A549 (cell line): ENCODE data around the gene PPP1R9A. TPM values are rescaled to one million over a fixed set of nuclear protein-coding genes. Genes with fewer than 3 reads are reported as not detected.

Source experiments
- ATAC-seq, 2 experiments: fragments of 200-7000 bp in 1 of 2; fragments of >200 bp in 1 of 2; cut with Nextera tagmentation in 1 of 2; cut with Tn5 transposase in 1 of 2; 3 replicates each; pipeline versions ENCODE4 v1.8.0 to v1.9.1; 2018 to 2020; ENCODE audit warnings: mild to moderate bottlenecking in 1 of 2, moderate library complexity in 1 of 2
- CTCF ChIA-PET: fragments of 300-600 bp; sonication (Branson Sonifier 250); formaldehyde crosslinking; extraction: SDS; loops from one replicate; lab custom pipeline; 2021; ENCODE audit warnings: antibody characterized with exemption, inconsistent platforms; lab: Yijun Ruan, JAX
- POLR2A ChIA-PET: fragments of 350-600 bp; formaldehyde crosslinking; extraction: SDS; loops from one replicate; lab custom pipeline; 2021; ENCODE audit warnings: antibody characterized with exemption, inconsistent platforms; lab: Yijun Ruan, JAX
- DNase-seq, 2 experiments: peaks; one replicate each; pipeline versions ENCODE4 v3.0.0 to v3.0.0-alpha.2; 2011 to 2016; ENCODE audit warnings: low read depth in 1 of 2, low spot score in 1 of 2
- FAIRE-seq: peaks from 2 replicates; lab custom pipeline; 2011; peaks lifted over from hg19 to GRCh38; lab: Jason Lieb, UNC
- H3K27ac ChIP-seq, 2 experiments: fragments of >200 bp; sonication (Bioruptor Twin); formaldehyde crosslinking; 3 replicates each; pipeline ENCODE4 v1.5.1; 2016 to 2017
- H3K4me1 ChIP-seq: fragments of >200 bp; sonication (Bioruptor Twin); formaldehyde crosslinking; 3 replicates; pipeline ENCODE4 v1.6.1; 2016
- H3K4me2 ChIP-seq: fragments of >200 bp; sonication (Bioruptor Twin); formaldehyde crosslinking; 3 replicates; pipeline ENCODE4 v1.6.1; 2016
- H3K4me3 ChIP-seq: fragments of >200 bp; sonication (Bioruptor Twin); formaldehyde crosslinking; 3 replicates; pipeline ENCODE4 v1.5.1; 2016
- H3K9me3 ChIP-seq: fragments of >200 bp; sonication (Bioruptor Twin); formaldehyde crosslinking; 3 replicates; pipeline ENCODE4 v1.6.1; 2016
- CEBPB ChIP-seq, 2 experiments: fragments of >200 bp in 1 of 2; sonication (Bioruptor Twin) in 1 of 2; formaldehyde crosslinking in 1 of 2; IDR thresholded peaks; 2 replicates each; pipeline ENCODE4 v1.6.1; 2012 to 2016
- CHD2 ChIP-seq: fragments of 150-350 bp; IDR thresholded peaks from 2 replicates; pipeline ENCODE4 v1.6.1; 2014; ENCODE audit warnings: low read length; ENCODE audit not compliant: partially characterized antibody
- CHD4 ChIP-seq: fragments of 200-600 bp; sonication (generic); IDR thresholded peaks from 2 replicates; pipeline ENCODE4 v1.6.1; 2016; ENCODE audit warnings: antibody characterized with exemption, mild to moderate bottlenecking, borderline replicate concordance
- EP300 ChIP-seq, 2 experiments: fragments of >200 bp; sonication (Bioruptor Twin); formaldehyde crosslinking; IDR thresholded peaks; 2 replicates in 1 of 2; 3 replicates in 1 of 2; pipeline ENCODE4 v1.6.1; 2016 to 2017
- ESRRA ChIP-seq: fragments of 150-350 bp; IDR thresholded peaks from 2 replicates; pipeline ENCODE4 v1.6.1; 2014; ENCODE audit warnings: mild to moderate bottlenecking, low read length, borderline replicate concordance
- FOXS1 ChIP-seq: fragments of 250-450 bp; sonication (Bioruptor Pico); IDR thresholded peaks from 2 replicates; pipeline ENCODE4 v1.5.0; 2020; ENCODE audit warnings: mild to moderate bottlenecking, moderate library complexity
- GATA3 ChIP-seq: IDR thresholded peaks from 2 replicates; pipeline ENCODE4 v1.6.1; 2012; ENCODE audit warnings: borderline replicate concordance
- HDAC2 ChIP-seq: fragments of 200-600 bp; sonication (generic); IDR thresholded peaks from 2 replicates; pipeline ENCODE4 v1.6.1; 2016
- KDM1A ChIP-seq: fragments of 200-600 bp; sonication (generic); IDR thresholded peaks from 2 replicates; pipeline ENCODE4 v1.6.1; 2016; ENCODE audit warnings: low read depth, mild to moderate bottlenecking
- MAFK ChIP-seq: fragments of 450-650 bp; IDR thresholded peaks from 2 replicates; pipeline ENCODE4 v1.6.1; 2014; ENCODE audit not compliant: partially characterized antibody
- MAZ ChIP-seq: fragments of 150-350 bp; IDR thresholded peaks from 2 replicates; pipeline ENCODE4 v1.6.1; 2014; ENCODE audit warnings: antibody characterized with exemption, low read depth, low read length, borderline replicate concordance
- NFE2L2 ChIP-seq: fragments of 150-350 bp; conservative IDR thresholded peaks from 2 replicates; pipeline ENCODE4 v1.6.1; 2014; ENCODE audit warnings: low read length
- NR3C1 ChIP-seq: fragments of >200 bp; sonication (Bioruptor Twin); formaldehyde crosslinking; IDR thresholded peaks from 3 replicates; pipeline ENCODE4 v1.6.1; 2017
- RAD21 ChIP-seq, 2 experiments: fragments of >200 bp in 1 of 2; sonication (Bioruptor Twin) in 1 of 2; formaldehyde crosslinking in 1 of 2; IDR thresholded peaks in 1 of 2; conservative IDR thresholded peaks in 1 of 2; 2 replicates in 1 of 2; 3 replicates in 1 of 2; pipeline ENCODE4 v1.6.1; 2012 to 2018; ENCODE audit warnings: inconsistent platforms in 1 of 2
- RARB ChIP-seq: fragments of 250-450 bp; sonication (Bioruptor Pico); IDR thresholded peaks from 2 replicates; pipeline ENCODE4 v1.8.0; 2021; ENCODE audit warnings: mild to moderate bottlenecking, moderate library complexity
- SMC3 ChIP-seq: fragments of >200 bp; sonication (Bioruptor Twin); formaldehyde crosslinking; IDR thresholded peaks from 3 replicates; pipeline ENCODE4 v1.6.1; 2018; ENCODE audit warnings: inconsistent platforms
- SREBF2 ChIP-seq: fragments of 450-650 bp; IDR thresholded peaks from 2 replicates; pipeline ENCODE4 v1.6.1; 2014; ENCODE audit warnings: mild to moderate bottlenecking, moderate library complexity
- TFCP2L1 ChIP-seq: fragments of 250-450 bp; sonication (Bioruptor Pico); IDR thresholded peaks from 2 replicates; pipeline ENCODE4 v1.5.0; 2021; ENCODE audit warnings: mild to moderate bottlenecking
- ZSCAN20 ChIP-seq: fragments of 250-450 bp; sonication (Bioruptor Pico); IDR thresholded peaks from 2 replicates; pipeline ENCODE4 v1.8.0; 2022; ENCODE audit warnings: mild to moderate bottlenecking, moderate library complexity
- WGBS: methylation state at CpG from one replicate; pipeline ENCODE4 v1.1.6; 2017; ENCODE audit errors: missing lambda C conversion rate; 5-methylcytosine and 5-hydroxymethylcytosine counted together
- polyA plus RNA-seq, 4 experiments: library from polyadenylated mRNA; depleted of rRNA in 3 of 4; stranded (reverse); fragments of >200 nt; fragmentation: RNase III in 1 of 4; extraction: RNeasy Plus Mini Kit Qiagen cat#74134 plus additional on column Dnase treatment in 1 of 4; gene quantifications; 2 replicates in 3 of 4; 3 replicates in 1 of 4; pipeline ENCODE4 v1.2.3, GENCODE V29; 2011 to 2017
- TF ChIP-seq, protein P1 (sequence below): fragments of 250-450 bp; sonication (Bioruptor Pico); IDR thresholded peaks from 2 replicates; pipeline ENCODE4 v1.5.0; 2021; ENCODE audit warnings: mild to moderate bottlenecking, moderate library complexity, borderline replicate concordance
- TF ChIP-seq, protein P2 (sequence below): fragments of >200 bp; sonication (Bioruptor Twin); formaldehyde crosslinking; IDR thresholded peaks from 3 replicates; pipeline ENCODE4 v1.6.1; 2016
- TF ChIP-seq, protein P3 (sequence below): fragments of 150-350 bp; IDR thresholded peaks from 2 replicates; pipeline ENCODE4 v1.6.1; 2014; ENCODE audit warnings: low read depth, mild to moderate bottlenecking, low read length
- TF ChIP-seq, protein P4 (sequence below): fragments of >200 bp; sonication (Bioruptor Twin); formaldehyde crosslinking; IDR thresholded peaks from 3 replicates; pipeline ENCODE4 v1.5.1; 2016
- TF ChIP-seq, protein P5 (sequence below): fragments of 200-600 bp; sonication (generic); IDR thresholded peaks from 2 replicates; pipeline ENCODE4 v1.6.1; 2016; ENCODE audit warnings: antibody characterized with exemption, mild to moderate bottlenecking, moderate library complexity

Gene PPP1R9A
- polyA plus RNA-seq, 2 of the 4 experiments (the other 2 are of a cell fraction) = 5.0 to 18.7 TPM

DNA sequence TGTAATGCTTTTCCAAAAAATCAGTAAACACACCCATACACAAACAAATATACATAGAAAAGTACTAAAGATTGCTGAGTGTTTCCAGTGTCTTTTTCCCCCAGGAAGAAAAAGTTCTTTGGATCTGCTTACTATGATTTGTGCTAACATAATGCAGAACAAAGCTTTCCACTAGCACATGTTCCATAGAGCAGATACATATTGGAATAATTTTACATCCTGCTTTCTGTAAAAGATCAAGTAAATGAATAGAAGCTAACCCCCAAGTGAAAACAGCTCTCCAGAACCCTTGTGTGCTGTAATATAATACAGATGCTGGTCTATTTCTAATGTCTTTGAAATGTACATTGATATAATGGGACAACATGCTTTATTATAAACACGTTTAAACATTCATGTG is 291.5 kb downstream of the PPP1R9A start:
- H3K4me1 ChIP-seq = peaks cover 24% of the 10 kb centered on the region
- ATAC-seq = no peak
- CTCF ChIA-PET = interaction anchor here (0.9 to 2.0 kb wide), 6 partner anchors 27 to 753 kb away, joined by 3 to 8 read pairs (median 4); partner anchors contain the start of gene PON3
- 25% methylated on average over 1 of the region's 1 CpG for WGBS
- H3K4me2 ChIP-seq = no peak overlapping the region
- no peak for FAIRE-seq
- H3K4me3 ChIP-seq = no peak overlapping the region
- H3K9me3 ChIP-seq = no peaks in the 10 kb centered on the region
- H3K27ac ChIP-seq = no peak overlapping the region
- TF ChIP-seq HDAC2 (no peak), MAFK (no peak), RARB (CRISPR knock-in tag) (no peak), MAZ (no peak), KDM1A (no peak), GATA3 (no peak), CEBPB (IDR thresholded peaks at IDR 0.05) (no peak), CHD2 (no peak), TFCP2L1 (CRISPR knock-in tag) (no peak), NFE2L2 (no peak), SREBF2 (no peak), ZSCAN20 (CRISPR knock-in tag) (no peak), RAD21 (conservative IDR thresholded peaks at IDR 0.05 in 1 of 2, IDR thresholded peaks at IDR 0.05 in 1 of 2) (no peak), FOXS1 (CRISPR knock-in tag) (no peak), CHD4 (no peak)
- TF ChIP-seq, protein P1, sequence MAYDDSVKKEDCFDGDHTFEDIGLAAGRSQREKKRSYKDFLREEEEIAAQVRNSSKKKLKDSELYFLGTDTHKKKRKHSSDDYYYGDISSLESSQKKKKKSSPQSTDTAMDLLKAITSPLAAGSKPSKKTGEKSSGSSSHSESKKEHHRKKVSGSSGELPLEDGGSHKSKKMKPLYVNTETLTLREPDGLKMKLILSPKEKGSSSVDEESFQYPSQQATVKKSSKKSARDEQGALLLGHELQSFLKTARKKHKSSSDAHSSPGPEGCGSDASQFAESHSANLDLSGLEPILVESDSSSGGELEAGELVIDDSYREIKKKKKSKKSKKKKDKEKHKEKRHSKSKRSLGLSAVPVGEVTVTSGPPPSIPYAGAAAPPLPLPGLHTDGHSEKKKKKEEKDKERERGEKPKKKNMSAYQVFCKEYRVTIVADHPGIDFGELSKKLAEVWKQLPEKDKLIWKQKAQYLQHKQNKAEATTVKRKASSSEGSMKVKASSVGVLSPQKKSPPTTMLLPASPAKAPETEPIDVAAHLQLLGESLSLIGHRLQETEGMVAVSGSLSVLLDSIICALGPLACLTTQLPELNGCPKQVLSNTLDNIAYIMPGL (CRISPR knock-in tag) = no peak
- TF ChIP-seq, protein P2, sequence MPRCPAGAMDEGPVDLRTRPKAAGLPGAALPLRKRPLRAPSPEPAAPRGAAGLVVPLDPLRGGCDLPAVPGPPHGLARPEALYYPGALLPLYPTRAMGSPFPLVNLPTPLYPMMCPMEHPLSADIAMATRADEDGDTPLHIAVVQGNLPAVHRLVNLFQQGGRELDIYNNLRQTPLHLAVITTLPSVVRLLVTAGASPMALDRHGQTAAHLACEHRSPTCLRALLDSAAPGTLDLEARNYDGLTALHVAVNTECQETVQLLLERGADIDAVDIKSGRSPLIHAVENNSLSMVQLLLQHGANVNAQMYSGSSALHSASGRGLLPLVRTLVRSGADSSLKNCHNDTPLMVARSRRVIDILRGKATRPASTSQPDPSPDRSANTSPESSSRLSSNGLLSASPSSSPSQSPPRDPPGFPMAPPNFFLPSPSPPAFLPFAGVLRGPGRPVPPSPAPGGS = no peak
- TF ChIP-seq, protein P3, sequence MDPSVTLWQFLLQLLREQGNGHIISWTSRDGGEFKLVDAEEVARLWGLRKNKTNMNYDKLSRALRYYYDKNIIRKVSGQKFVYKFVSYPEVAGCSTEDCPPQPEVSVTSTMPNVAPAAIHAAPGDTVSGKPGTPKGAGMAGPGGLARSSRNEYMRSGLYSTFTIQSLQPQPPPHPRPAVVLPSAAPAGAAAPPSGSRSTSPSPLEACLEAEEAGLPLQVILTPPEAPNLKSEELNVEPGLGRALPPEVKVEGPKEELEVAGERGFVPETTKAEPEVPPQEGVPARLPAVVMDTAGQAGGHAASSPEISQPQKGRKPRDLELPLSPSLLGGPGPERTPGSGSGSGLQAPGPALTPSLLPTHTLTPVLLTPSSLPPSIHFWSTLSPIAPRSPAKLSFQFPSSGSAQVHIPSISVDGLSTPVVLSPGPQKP = no peak
- TF ChIP-seq, all 56 proteins: peak for 0
- no peak for DNase-seq
- POLR2A ChIA-PET = no interaction called here

DNA sequence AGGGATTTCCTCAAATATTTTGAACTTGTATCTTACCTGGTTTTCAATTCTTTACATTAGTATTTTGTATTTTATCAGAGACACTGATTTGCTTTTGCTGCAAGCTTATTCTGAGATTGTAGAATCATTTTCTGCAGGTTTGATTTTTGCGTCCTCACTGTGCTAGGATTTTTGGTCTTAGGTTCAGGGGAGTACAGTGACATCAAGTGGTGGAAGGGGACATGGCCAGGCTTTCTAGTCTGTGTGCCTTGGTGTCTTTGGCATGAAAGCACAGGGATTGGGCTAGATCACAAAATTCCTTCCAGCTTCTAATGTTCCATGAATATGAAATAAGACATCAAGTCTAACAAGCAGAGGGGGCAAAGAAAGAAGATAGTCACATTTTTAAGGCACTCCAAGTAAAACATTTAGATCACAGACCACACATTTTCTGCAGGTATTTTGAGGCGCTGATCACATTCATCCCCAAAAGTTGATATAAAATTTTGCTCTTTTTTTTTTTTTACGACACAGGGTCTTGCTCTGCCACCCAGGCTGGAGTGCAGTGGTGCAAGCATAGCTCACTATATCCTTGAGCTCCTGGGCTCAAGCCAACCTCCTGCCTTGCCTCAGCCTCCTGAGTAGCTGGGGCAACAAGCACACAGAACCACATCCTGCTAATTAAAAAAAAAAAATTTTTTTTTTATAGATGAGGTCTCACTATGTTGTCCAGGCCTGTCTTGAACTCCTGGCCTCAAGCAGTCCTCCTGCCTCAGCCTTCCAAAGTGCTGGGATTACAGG is 292.6 kb downstream of the PPP1R9A start:
- peak; percentile 40 to 80 for DNase-seq
- 63% methylated on average over 3 of the region's 3 CpGs for WGBS
- Histone ChIP-seq H3K9me3 (no peaks in the 10 kb centered on the region), H3K4me1 (peaks cover 25% of the 10 kb centered on the region), H3K27ac (peak overlapping the region; percentile 4 to 53; a peak in 2 of 6 replicates), H3K4me3 (no peak overlapping the region), H3K4me2 (no peak overlapping the region)
- FAIRE-seq = peak; percentile 99
- CTCF ChIA-PET = interaction anchor here (0.5 to 2.3 kb wide), 36 partner anchors 8 to 920 kb away, joined by 3 to 19 read pairs (median 4); partner anchors contain the start of gene PON3
- POLR2A ChIA-PET = no interaction called here
- peak; percentile 92 to 98 for ATAC-seq
- TF ChIP-seq EP300 (IDR thresholded peaks at IDR 0.05) (no peak), NR3C1 (no peak), SMC3 (peak; percentile 86), NFE2L2 (no peak), RAD21 (conservative IDR thresholded peaks at IDR 0.05 in 1 of 2, IDR thresholded peaks at IDR 0.05 in 1 of 2) (peak; percentile 92 to 93), ESRRA (no peak), MAFK (no peak)
- TF ChIP-seq, protein P4, sequence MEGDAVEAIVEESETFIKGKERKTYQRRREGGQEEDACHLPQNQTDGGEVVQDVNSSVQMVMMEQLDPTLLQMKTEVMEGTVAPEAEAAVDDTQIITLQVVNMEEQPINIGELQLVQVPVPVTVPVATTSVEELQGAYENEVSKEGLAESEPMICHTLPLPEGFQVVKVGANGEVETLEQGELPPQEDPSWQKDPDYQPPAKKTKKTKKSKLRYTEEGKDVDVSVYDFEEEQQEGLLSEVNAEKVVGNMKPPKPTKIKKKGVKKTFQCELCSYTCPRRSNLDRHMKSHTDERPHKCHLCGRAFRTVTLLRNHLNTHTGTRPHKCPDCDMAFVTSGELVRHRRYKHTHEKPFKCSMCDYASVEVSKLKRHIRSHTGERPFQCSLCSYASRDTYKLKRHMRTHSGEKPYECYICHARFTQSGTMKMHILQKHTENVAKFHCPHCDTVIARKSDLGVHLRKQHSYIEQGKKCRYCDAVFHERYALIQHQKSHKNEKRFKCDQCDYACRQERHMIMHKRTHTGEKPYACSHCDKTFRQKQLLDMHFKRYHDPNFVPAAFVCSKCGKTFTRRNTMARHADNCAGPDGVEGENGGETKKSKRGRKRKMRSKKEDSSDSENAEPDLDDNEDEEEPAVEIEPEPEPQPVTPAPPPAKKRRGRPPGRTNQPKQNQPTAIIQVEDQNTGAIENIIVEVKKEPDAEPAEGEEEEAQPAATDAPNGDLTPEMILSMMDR = peak; percentile 89
- TF ChIP-seq, protein P5, sequence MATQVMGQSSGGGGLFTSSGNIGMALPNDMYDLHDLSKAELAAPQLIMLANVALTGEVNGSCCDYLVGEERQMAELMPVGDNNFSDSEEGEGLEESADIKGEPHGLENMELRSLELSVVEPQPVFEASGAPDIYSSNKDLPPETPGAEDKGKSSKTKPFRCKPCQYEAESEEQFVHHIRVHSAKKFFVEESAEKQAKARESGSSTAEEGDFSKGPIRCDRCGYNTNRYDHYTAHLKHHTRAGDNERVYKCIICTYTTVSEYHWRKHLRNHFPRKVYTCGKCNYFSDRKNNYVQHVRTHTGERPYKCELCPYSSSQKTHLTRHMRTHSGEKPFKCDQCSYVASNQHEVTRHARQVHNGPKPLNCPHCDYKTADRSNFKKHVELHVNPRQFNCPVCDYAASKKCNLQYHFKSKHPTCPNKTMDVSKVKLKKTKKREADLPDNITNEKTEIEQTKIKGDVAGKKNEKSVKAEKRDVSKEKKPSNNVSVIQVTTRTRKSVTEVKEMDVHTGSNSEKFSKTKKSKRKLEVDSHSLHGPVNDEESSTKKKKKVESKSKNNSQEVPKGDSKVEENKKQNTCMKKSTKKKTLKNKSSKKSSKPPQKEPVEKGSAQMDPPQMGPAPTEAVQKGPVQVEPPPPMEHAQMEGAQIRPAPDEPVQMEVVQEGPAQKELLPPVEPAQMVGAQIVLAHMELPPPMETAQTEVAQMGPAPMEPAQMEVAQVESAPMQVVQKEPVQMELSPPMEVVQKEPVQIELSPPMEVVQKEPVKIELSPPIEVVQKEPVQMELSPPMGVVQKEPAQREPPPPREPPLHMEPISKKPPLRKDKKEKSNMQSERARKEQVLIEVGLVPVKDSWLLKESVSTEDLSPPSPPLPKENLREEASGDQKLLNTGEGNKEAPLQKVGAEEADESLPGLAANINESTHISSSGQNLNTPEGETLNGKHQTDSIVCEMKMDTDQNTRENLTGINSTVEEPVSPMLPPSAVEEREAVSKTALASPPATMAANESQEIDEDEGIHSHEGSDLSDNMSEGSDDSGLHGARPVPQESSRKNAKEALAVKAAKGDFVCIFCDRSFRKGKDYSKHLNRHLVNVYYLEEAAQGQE = no peak
- TF ChIP-seq, protein P1 (CRISPR knock-in tag) = no peak
